Keratinocyte (primary cell): ENCODE data around the gene KCNJ6. TPM values are rescaled to one million over a fixed set of nuclear protein-coding genes. Genes with fewer than 3 reads are reported as not detected.

ENCODE experiments used
- DNase-seq: peaks from one replicate; pipeline ENCODE4 v3.0.0-alpha.2; 2011; ENCODE audit warnings: low read depth, missing footprints, low spot score
- FAIRE-seq: peaks from 2 replicates; lab custom pipeline; 2011; peaks lifted over from hg19 to GRCh38; lab: Jason Lieb, UNC
- H2AFZ ChIP-seq: 2 replicates; pipeline ENCODE4 v1.6.0; 2012; ENCODE audit warnings: low read length, control low read depth, inconsistent platforms; ENCODE audit not compliant: control insufficient read depth
- H3K27ac ChIP-seq: 2 replicates; pipeline ENCODE4 v1.5.1; 2011; ENCODE audit warnings: low read length; ENCODE audit not compliant: control insufficient read depth, insufficient read depth
- H3K27me3 ChIP-seq: 3 replicates; pipeline ENCODE4 v1.6.0; 2011; ENCODE audit warnings: low read length; ENCODE audit not compliant: control insufficient read depth, insufficient read depth; ENCODE audit errors: extremely low read depth
- H3K36me3 ChIP-seq, 2 experiments: 2 replicates in 1 of 2; 3 replicates in 1 of 2; pipeline ENCODE4 v1.5.1; 2011; ENCODE audit warnings: low read length in 2 of 2, mild to moderate bottlenecking in 1 of 2; ENCODE audit not compliant: control insufficient read depth in 2 of 2, insufficient read depth in 2 of 2; ENCODE audit errors: extremely low read depth in 1 of 2
- H3K4me1 ChIP-seq: 3 replicates; pipeline ENCODE4 v1.5.1; 2011; ENCODE audit warnings: low read length; ENCODE audit not compliant: control insufficient read depth, insufficient read depth; ENCODE audit errors: extremely low read depth
- H3K4me2 ChIP-seq: 3 replicates; pipeline ENCODE4 v1.6.0; 2011; ENCODE audit warnings: low read depth, low read length; ENCODE audit not compliant: control insufficient read depth, insufficient read depth; ENCODE audit errors: extremely low read depth
- H3K4me3 ChIP-seq, 3 experiments: fragments of 200-600 bp in 1 of 3; sonication (generic) in 1 of 3; 2 replicates in 2 of 3; 3 replicates in 1 of 3; pipeline ENCODE4 v1.5.1; 2011 to 2016; ENCODE audit warnings: low read length in 3 of 3, mild to moderate bottlenecking in 3 of 3, control low read depth in 2 of 3, inconsistent platforms in 1 of 3, low read depth in 1 of 3, mixed read lengths in 1 of 3, mixed run types in 1 of 3, moderate library complexity in 1 of 3; ENCODE audit not compliant: control insufficient read depth in 2 of 3, insufficient read depth in 2 of 3; ENCODE audit errors: extremely low read depth in 1 of 3
- H3K79me2 ChIP-seq: 2 replicates; pipeline ENCODE4 v1.6.0; 2012; ENCODE audit warnings: low read length; ENCODE audit not compliant: control insufficient read depth, insufficient read depth
- H3K9ac ChIP-seq: 3 replicates; pipeline ENCODE4 v1.6.0; 2011; ENCODE audit warnings: low read length; ENCODE audit not compliant: control insufficient read depth, insufficient read depth; ENCODE audit errors: extremely low read depth
- H3K9me1 ChIP-seq: 3 replicates; pipeline ENCODE4 v1.6.0; 2011; ENCODE audit warnings: low read length; ENCODE audit not compliant: control insufficient read depth, insufficient read depth; ENCODE audit errors: extremely low read depth
- H3K9me3 ChIP-seq: 2 replicates; pipeline ENCODE4 v1.5.1; 2012; ENCODE audit warnings: low read depth, low read length; ENCODE audit not compliant: control insufficient read depth
- H4K20me1 ChIP-seq: 3 replicates; pipeline ENCODE4 v1.6.0; 2011; ENCODE audit warnings: low read length; ENCODE audit not compliant: control insufficient read depth, insufficient read depth; ENCODE audit errors: extremely low read depth
- EZH2 ChIP-seq: IDR thresholded peaks from one replicate; pipeline ENCODE4 v1.6.1; 2012; ENCODE audit warnings: inconsistent platforms, mild to moderate bottlenecking, low read length, moderate library complexity
- dilution Hi-C: fragments of 300-500 bp; cut with MboI; formaldehyde crosslinking; loops from one replicate; pipeline ENCODE4 v1.7.0; 2020; ENCODE audit warnings: low sequenced_read_pairs; ENCODE audit not compliant: extremely low pct_ligation_motif_present
- polyA plus RNA-seq, 5 experiments: library from polyadenylated mRNA; depleted of rRNA in 3 of 5; stranded (reverse) in 3 of 5; stranded (forward) in 1 of 5; unstranded in 1 of 5; fragments of >200 nt; gene quantifications; 1 replicate in 1 of 5; 2 replicates in 3 of 5; 3 replicates in 1 of 5; pipeline versions ENCODE4 v1.2.1 to v1.2.3, GENCODE V29; 2011 to 2012; ENCODE audit warnings: missing spikeins in 2 of 5, low read depth in 1 of 5, low replicate concordance in 1 of 5
- TF ChIP-seq, protein P1 (sequence below), 3 experiments: IDR thresholded peaks in 1 of 3; conservative IDR thresholded peaks in 1 of 3; optimal IDR thresholded peaks in 1 of 3; 2 replicates in 2 of 3; 3 replicates in 1 of 3; pipeline versions ENCODE3 to v1.5.1; 2011; ENCODE audit warnings: low read length in 3 of 3, mild to moderate bottlenecking in 3 of 3, moderate library complexity in 2 of 3, control low read depth in 1 of 3, inconsistent platforms in 1 of 3; ENCODE audit not compliant: insufficient read depth in 2 of 3; ENCODE audit errors: extremely low read depth in 1 of 3

KCNJ6 gene
- polyA plus RNA-seq, 1 donor (not counting 4 experiments of a cell fraction or from before 2014, with no cell fraction given), result not detected

DNA sequence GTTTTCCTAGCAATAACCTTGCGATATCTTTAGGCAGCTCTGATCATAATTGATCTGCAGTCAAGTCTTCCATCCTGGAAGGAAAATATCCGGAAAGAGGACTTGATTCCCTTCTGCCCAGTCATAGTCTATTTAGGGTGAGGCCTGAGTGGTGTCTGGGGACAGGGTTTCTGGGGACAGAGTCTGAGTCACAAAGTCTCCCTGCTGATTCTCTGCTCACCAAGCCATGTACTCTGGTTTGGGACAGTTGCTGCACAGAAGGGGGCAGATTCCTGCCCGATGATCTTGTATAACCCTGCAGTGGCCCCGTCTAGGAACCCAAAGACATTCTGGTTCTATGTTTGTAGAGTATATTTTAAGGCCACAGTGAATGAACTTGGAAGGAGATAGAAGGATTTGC lies 178.8 kb downstream of the KCNJ6 start:
- no peak overlapping the region for H3K9ac ChIP-seq
- no peaks in the 10 kb centered on the region for H4K20me1 ChIP-seq
- H2AFZ ChIP-seq, result no peak overlapping the region
- no peaks in the 10 kb centered on the region for H3K36me3 ChIP-seq
- no peak overlapping the region for H3K4me3 ChIP-seq
- H3K27ac ChIP-seq, result no peak overlapping the region
- TF ChIP-seq, protein P1, sequence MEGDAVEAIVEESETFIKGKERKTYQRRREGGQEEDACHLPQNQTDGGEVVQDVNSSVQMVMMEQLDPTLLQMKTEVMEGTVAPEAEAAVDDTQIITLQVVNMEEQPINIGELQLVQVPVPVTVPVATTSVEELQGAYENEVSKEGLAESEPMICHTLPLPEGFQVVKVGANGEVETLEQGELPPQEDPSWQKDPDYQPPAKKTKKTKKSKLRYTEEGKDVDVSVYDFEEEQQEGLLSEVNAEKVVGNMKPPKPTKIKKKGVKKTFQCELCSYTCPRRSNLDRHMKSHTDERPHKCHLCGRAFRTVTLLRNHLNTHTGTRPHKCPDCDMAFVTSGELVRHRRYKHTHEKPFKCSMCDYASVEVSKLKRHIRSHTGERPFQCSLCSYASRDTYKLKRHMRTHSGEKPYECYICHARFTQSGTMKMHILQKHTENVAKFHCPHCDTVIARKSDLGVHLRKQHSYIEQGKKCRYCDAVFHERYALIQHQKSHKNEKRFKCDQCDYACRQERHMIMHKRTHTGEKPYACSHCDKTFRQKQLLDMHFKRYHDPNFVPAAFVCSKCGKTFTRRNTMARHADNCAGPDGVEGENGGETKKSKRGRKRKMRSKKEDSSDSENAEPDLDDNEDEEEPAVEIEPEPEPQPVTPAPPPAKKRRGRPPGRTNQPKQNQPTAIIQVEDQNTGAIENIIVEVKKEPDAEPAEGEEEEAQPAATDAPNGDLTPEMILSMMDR (optimal IDR thresholded peaks at IDR 0.05 in 1 of 3, IDR thresholded peaks at IDR 0.05 in 1 of 3, conservative IDR thresholded peaks at IDR 0.05 in 1 of 3; ENCODE audit: extremely low read depth in 1 of 3, insufficient read depth in 2 of 3, low read length in 3 of 3), result no peak
- no peak for TF ChIP-seq EZH2
- no peaks in the 10 kb centered on the region for H3K27me3 ChIP-seq
- FAIRE-seq (no peak), DNase-seq (no peak)
- no peak overlapping the region for H3K4me2 ChIP-seq
- H3K9me3 ChIP-seq, result no peaks in the 10 kb centered on the region
- no peaks in the 10 kb centered on the region for H3K9me1 ChIP-seq
- no peaks in the 10 kb centered on the region for H3K4me1 ChIP-seq
- dilution Hi-C loops, result loop anchor here (25.0 kb wide), 1 partner anchor 400 kb away; no protein-coding TSS in a partner anchor
- no peaks in the 10 kb centered on the region for H3K79me2 ChIP-seq

DNA sequence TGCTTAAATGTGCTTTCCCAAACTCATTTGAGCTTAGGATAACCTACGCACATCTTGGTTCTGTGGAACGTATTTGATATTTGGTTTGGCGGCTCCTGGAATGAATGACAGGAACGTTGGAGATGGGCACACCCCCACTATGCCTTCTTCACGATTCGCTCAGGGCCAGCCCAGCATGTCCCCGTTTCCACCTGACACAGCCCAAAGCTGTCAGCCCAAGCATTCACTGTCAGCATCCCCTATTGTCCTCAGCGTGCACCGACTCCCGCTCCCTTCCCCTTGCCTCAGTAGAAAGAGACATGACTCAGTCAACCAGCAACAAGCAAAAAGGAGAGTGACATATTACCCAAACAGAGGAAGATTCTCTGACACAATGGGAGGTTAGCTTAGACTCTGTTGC lies 181.4 kb downstream of the KCNJ6 start:
- Histone ChIP-seq H3K4me1 (no peaks in the 10 kb centered on the region), H3K9me1 (no peaks in the 10 kb centered on the region), H3K4me2 (no peak overlapping the region), H4K20me1 (no peaks in the 10 kb centered on the region), H3K36me3 (no peaks in the 10 kb centered on the region), H3K9ac (no peak overlapping the region), H3K9me3 (no peaks in the 10 kb centered on the region), H3K27ac (no peak overlapping the region), H3K4me3 (no peak overlapping the region), H3K27me3 (peaks cover 8% of the 10 kb centered on the region), H3K79me2 (no peaks in the 10 kb centered on the region), H2AFZ (no peak overlapping the region)
- FAIRE-seq, result no peak
- TF ChIP-seq, protein P1 (optimal IDR thresholded peaks at IDR 0.05 in 1 of 3, IDR thresholded peaks at IDR 0.05 in 1 of 3, conservative IDR thresholded peaks at IDR 0.05 in 1 of 3; ENCODE audit: extremely low read depth in 1 of 3, insufficient read depth in 2 of 3, low read length in 3 of 3), result no peak
- no peak for TF ChIP-seq EZH2
- dilution Hi-C loops, result loop anchor here (25.0 kb wide), 1 partner anchor 402 kb away; no protein-coding TSS in a partner anchor
- no peak for DNase-seq
